Aorta (tissue), 5 donors: ENCODE data around the gene WDFY1. TPM values are rescaled to one million over a fixed set of nuclear protein-coding genes. Genes with fewer than 3 reads are reported as not detected.

Source experiments
- ATAC-seq: fragments of 200-7000 bp; cut with Tn5 transposase; one replicate; pipeline ENCODE4 v1.9.1; 2022; ENCODE audit warnings: moderate library complexity; ENCODE audit not compliant: low FRiP score
- DNase-seq, 2 donors: peaks; one replicate each; pipeline ENCODE4 v3.0.0-alpha.2; 2020
- H3K27ac ChIP-seq, 2 donors: one replicate each; pipeline ENCODE4 v1.5.1; 2013; ENCODE audit warnings: low read length in 2 of 2, mild to moderate bottlenecking in 2 of 2, moderate library complexity in 2 of 2, control low read depth in 1 of 2, inconsistent platforms in 1 of 2, low read depth in 1 of 2
- H3K27me3 ChIP-seq, 2 donors: one replicate each; pipeline ENCODE4 v1.6.1; 2013; ENCODE audit warnings: control low read depth in 1 of 2, low read length in 1 of 2, mild to moderate bottlenecking in 1 of 2, moderate library complexity in 1 of 2; ENCODE audit not compliant: insufficient read depth in 2 of 2, control insufficient read depth in 1 of 2
- H3K36me3 ChIP-seq, 2 donors: one replicate each; pipeline ENCODE4 v1.6.1; 2013; ENCODE audit warnings: control low read depth in 1 of 2, low read length in 1 of 2, mild to moderate bottlenecking in 1 of 2; ENCODE audit not compliant: insufficient read depth in 2 of 2, control insufficient read depth in 1 of 2
- H3K4me1 ChIP-seq, 2 donors: one replicate each; pipeline ENCODE4 v1.6.1; 2013; ENCODE audit warnings: low read length in 2 of 2, control low read depth in 1 of 2, mild to moderate bottlenecking in 1 of 2, moderate library complexity in 1 of 2; ENCODE audit not compliant: insufficient read depth in 2 of 2, control insufficient read depth in 1 of 2
- H3K4me3 ChIP-seq, 2 donors: one replicate each; pipeline ENCODE4 v1.5.1; 2013; ENCODE audit warnings: low read length in 2 of 2, control low read depth in 1 of 2, mild to moderate bottlenecking in 1 of 2
- H3K9me3 ChIP-seq: one replicate; pipeline ENCODE4 v1.6.1; 2013; ENCODE audit warnings: mild to moderate bottlenecking, low read length; ENCODE audit not compliant: control insufficient read depth
- WGBS, 2 donors: extraction: QIAGEN DNeasy Blood & Tissue Kit; methylation state at CpG; one replicate each; pipeline ENCODE4 v1.1.7; 2013; 5-methylcytosine and 5-hydroxymethylcytosine counted together
- intact Hi-C, 2 donors: fragments of 100-400 bp; cut with DNase I; formaldehyde crosslinking; loops; one replicate each; pipeline versions ENCODE4 v1.14.2 to v1.15.0; 2022
- polyA plus RNA-seq, 2 donors: library from polyadenylated mRNA; stranded (reverse); fragments of 200-250 nt; gene quantifications; one replicate each; pipeline ENCODE4 v1.2.3, GENCODE V29; 2013
- total RNA-seq, 2 donors: library from RNA; stranded (reverse); fragmentation: NEBNext Ultra II Directional; extraction: Animal tissue kit (Norgen Biotek cat#: 25700); gene quantifications; one replicate each; pipeline ENCODE4 v1.2.1, GENCODE V29; 2021
- donor health status: healthy with polysubstance abuse.
- donor health status: Bipolar disorder and iron deficiency.
- donor health status: DM: no; HTN: no; CAD: no.
- donor health status: DM: no; HTN: no; CAD: no.
- donor health status: DM: yes; HTN: yes; CAD: no.

WDFY1 gene
- total and polyA plus RNA-seq, 4 donors = 17.4 to 56.5 (median 37.1) TPM

- DNase-seq (no peak), ATAC-seq (no peak)
- 89 to 90% methylated on average over 6 of the region's 6 CpGs for WGBS, 2 donors
- Histone ChIP-seq H3K36me3 (no peaks in the 10 kb centered on the region), H3K27me3 (no peaks in the 10 kb centered on the region), H3K27ac (no peak overlapping the region), H3K4me1 (no peaks in the 10 kb centered on the region), H3K4me3 (no peak overlapping the region), H3K9me3 (no peaks in the 10 kb centered on the region)
- intact Hi-C loops = no loop called here
Measured at GRCh38 chr2:223952280-223952968, 7.3 kb upstream of the WDFY1 start.

- H3K9me3 ChIP-seq = no peaks in the 10 kb centered on the region
Measured at GRCh38 chr2:223950448-223951347, 5.6 kb upstream of the WDFY1 start.

DNA sequence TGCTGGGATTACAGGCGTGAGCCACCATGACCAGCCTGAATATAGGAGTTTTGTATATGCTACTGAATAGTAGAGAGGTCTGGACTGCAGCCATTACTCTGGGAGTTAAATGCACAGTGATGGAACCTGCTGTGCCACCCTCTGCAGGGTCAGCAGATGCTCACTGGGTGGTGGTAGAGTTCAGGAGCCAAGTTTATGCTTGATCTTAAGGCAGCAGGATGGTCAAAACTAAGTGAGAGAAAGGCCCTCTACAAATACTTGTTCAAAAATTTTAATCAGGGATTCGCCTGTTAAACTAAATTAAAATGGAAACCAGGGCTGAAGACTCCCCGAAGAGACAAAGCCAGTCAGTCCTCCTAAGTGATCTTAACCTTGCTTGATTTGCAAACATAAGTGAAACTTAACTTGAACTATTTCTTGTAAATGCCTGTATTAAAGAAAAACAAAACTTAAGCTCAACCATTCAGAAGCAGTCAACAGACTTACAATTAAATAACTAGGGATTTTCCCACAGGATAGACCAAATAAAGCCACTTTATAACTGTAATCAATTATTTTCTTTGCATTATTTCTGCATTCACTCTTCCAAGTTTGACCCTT is 4.2 kb upstream of the WDFY1 start:
- Histone ChIP-seq H3K36me3 (no peaks in the 10 kb centered on the region), H3K27ac (no peak overlapping the region), H3K9me3 (no peaks in the 10 kb centered on the region), H3K27me3 (no peaks in the 10 kb centered on the region), H3K4me3 (no peak overlapping the region), H3K4me1 (no peaks in the 10 kb centered on the region)
- intact Hi-C loops = no loop called here
- WGBS, 2 donors = 73 to 77% methylated on average over 3 of the region's 3 CpGs
- ATAC-seq = no peak
- DNase-seq = no peak

More at GRCh38 chr2:223950448-223951347, 5.6 kb upstream of the WDFY1 start:
- Histone ChIP-seq H3K36me3 (no peaks in the 10 kb centered on the region), H3K4me1 (no peaks in the 10 kb centered on the region), H3K27me3 (no peaks in the 10 kb centered on the region), H3K4me3 (no peak overlapping the region), H3K27ac (no peak overlapping the region)
- DNase-seq (no peak), ATAC-seq (no peak)
- intact Hi-C loops = no loop called here
- 86 to 92% methylated on average over 3 of the region's 3 CpGs for WGBS, 2 donors

DNA sequence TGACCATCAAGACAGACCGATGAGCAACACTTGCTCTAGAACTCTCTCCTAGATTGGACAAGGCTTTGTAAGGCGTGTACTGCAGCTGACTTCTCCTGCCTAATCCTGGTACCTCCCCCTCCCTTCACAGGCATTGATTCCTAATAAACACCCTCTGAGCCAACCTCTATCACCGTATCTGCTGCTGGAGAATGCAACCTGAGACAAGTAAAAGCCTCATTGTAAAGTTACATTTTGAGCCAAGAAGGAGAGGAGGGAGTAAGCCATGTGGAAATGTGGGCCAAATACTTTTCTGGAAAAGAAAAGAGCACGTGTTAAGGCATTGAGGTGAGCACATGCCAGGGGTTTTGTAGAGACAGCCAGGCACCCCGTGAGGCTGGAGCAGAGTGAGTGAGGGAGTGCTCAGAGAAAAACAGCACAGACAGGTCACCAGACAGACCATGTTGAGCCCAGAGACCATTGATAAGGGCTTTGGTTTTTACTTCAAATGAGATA is 2.6 kb upstream of the WDFY1 start:
- no peaks in the 10 kb centered on the region for H3K9me3 ChIP-seq
- no peak for ATAC-seq
- no peaks in the 10 kb centered on the region for H3K36me3 ChIP-seq
- WGBS, 2 donors = 41 to 42% methylated on average over 5 of the region's 5 CpGs
- H3K27me3 ChIP-seq = no peaks in the 10 kb centered on the region
- intact Hi-C loops = no loop called here
- no peaks in the 10 kb centered on the region for H3K4me1 ChIP-seq
- no peak overlapping the region for H3K27ac ChIP-seq
- DNase-seq = no peak
- H3K4me3 ChIP-seq = no peak overlapping the region

DNA sequence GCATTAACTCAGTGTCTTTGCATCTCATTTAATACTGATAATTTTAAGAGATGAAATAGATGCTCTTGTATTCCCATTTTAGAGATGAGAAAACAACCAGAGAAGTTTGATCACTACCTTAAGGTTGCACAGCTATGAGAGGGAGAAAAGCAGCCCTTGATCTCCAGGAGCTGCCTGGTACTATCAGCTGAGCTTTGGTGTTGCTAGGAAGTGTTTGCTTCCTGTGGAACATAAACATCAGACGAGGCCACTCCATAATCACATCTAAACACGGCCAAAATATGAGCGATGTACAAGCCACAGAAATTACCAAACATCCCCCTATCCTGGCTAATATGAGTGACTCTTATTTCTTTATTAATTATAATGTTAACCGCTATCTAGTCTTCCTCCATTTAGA is 620 bp upstream of the WDFY1 start:
- Histone ChIP-seq H3K9me3 (no peaks in the 10 kb centered on the region), H3K27ac (no peak overlapping the region), H3K36me3 (no peaks in the 10 kb centered on the region), H3K4me3 (no peak overlapping the region), H3K4me1 (peaks cover 0 to 1% of the 10 kb centered on the region in 2 donors), H3K27me3 (no peaks in the 10 kb centered on the region)
- 65 to 72% methylated on average over 4 of the region's 4 CpGs for WGBS, 2 donors
- intact Hi-C loops = loop anchor here in 1 of 2 donors (1.0 kb wide), 1 partner anchor 12 kb away; the partner anchor contains the start of gene MRPL44
- DNase-seq (no peak), ATAC-seq (no peak)

DNA sequence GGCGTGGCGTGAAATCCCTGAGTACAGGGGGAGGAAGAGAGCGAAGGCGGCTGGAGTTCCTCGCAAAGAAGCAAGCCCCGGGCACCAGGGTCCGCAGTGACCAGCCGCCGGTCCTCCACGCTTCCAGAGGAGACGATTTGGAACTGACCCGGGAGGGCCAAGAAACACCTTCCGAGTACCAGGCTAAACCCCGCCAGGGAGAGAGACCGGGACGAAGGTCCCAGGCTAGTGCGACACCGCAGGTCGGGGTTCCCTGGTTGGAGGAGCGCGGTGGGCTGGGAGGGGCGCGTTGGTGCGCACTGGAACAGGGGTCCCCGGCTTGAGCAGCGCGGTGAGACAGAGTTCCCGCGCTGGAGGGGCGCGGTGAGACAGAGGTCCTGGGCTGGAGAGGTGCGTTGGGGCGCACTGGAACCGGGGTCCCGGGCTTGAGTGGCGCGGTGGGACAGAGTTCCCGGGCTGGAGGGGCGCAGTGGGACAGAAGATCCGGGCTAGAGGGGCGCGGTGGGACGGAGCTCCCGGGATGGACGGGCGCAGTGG is 901 bp downstream of the WDFY1 start:
- no peaks in the 10 kb centered on the region for H3K27me3 ChIP-seq
- peak overlapping the region; percentile 52 to 77 for H3K4me3 ChIP-seq
- ATAC-seq (peak; percentile 76), DNase-seq (peak; percentile 62 to 82)
- no peaks in the 10 kb centered on the region for H3K36me3 ChIP-seq
- peaks cover 1 to 3% of the 10 kb centered on the region in 2 donors for H3K4me1 ChIP-seq
- H3K27ac ChIP-seq = peak overlapping the region; percentile 72 to 80
- no peaks in the 10 kb centered on the region for H3K9me3 ChIP-seq
- intact Hi-C loops = no loop called here
- 0% methylated on average over 46 of the region's 46 CpGs for WGBS, 2 donors

GRCh38 chr2:223943561-223944008 is 1.6 kb downstream of the WDFY1 start:
- intact Hi-C loops = no loop called here
- peaks cover 1 to 3% of the 10 kb centered on the region in 2 donors for H3K4me1 ChIP-seq
- DNase-seq = no peak
- H3K4me3 ChIP-seq = peak overlapping the region; percentile 52 to 77
- no peaks in the 10 kb centered on the region for H3K9me3 ChIP-seq
- H3K27me3 ChIP-seq = no peaks in the 10 kb centered on the region
- WGBS, 2 donors = 3% methylated on average over 7 of the region's 7 CpGs
- peak overlapping the region; percentile 72 to 78 for H3K27ac ChIP-seq
- ATAC-seq = no peak
- no peaks in the 10 kb centered on the region for H3K36me3 ChIP-seq

DNA sequence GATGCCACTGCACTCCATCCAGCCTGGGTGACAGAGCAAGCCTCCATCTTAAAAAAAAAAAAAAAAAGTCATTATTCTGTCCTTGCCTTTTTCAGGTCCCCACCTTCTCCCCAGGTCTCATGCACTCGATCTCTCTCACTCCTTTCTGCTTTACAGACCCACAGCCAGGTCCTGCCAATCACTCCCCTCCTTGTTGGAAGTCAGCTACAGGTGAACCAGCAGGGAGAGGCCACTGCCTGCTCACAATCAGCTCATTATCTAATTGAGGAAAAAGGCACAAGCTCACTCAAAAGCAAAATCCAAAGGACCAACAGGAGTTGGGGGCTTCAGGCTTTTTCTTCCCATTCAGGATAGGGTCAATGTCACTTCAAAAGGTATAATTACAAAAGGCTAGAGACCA is 2.0 kb downstream of the WDFY1 start:
- peak overlapping the region; percentile 9 to 78 for H3K27ac ChIP-seq
- intact Hi-C loops = no loop called here
- DNase-seq = no peak

More for the DNA sequence above, 2.0 kb downstream of the WDFY1 start:
- 55 to 78% methylated on average over 1 of the region's 1 CpG for WGBS, 2 donors
- Histone ChIP-seq H3K4me1 (peaks cover 1 to 3% of the 10 kb centered on the region in 2 donors), H3K9me3 (no peaks in the 10 kb centered on the region), H3K4me3 (peak overlapping the region; percentile 52 to 77), H3K27me3 (no peaks in the 10 kb centered on the region), H3K36me3 (no peaks in the 10 kb centered on the region)
- ATAC-seq = no peak
